OCI-LY1 (cell line): Measurements from ENCODE around the gene CPM.

Experiments
- EZH2 ChIP-seq: fragments of 200-600 bp; sonication (generic), shearing (Covaris generic); IDR thresholded peaks from 2 replicates; pipeline ENCODE4 v1.8.0; 2017; ENCODE audit warnings: borderline replicate concordance, mixed run types, mild to moderate bottlenecking, antibody characterized with exemption, low read length, moderate library complexity, mixed read lengths
- TF ChIP-seq, protein P1 (sequence below): fragments of 200-600 bp; sonication (generic), shearing (Covaris generic); IDR thresholded peaks from 2 replicates; pipeline ENCODE4 v1.5.1; 2017; ENCODE audit warnings: mild to moderate bottlenecking, antibody characterized with exemption, low read length, moderate library complexity, mixed read lengths

DNA sequence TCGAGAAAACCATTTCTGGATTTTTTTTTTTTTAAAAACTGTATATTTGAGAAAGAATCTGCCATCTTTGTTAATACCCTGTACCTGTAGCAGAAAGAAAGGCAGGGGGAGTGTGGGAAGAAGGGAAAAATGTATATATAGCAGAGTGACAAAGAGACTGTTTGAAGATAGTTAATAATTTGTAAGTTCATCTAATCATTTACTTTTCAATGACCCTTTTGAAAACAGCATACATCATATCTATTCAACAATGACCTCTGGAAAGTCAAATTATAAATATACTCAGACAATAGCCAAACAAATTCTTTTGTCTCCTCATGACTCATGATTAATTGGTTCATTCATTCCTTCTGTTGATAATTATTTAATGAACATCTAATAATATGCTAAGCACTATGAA lies 10.9 kb upstream of the CPM start:
- TF ChIP-seq, protein P1, sequence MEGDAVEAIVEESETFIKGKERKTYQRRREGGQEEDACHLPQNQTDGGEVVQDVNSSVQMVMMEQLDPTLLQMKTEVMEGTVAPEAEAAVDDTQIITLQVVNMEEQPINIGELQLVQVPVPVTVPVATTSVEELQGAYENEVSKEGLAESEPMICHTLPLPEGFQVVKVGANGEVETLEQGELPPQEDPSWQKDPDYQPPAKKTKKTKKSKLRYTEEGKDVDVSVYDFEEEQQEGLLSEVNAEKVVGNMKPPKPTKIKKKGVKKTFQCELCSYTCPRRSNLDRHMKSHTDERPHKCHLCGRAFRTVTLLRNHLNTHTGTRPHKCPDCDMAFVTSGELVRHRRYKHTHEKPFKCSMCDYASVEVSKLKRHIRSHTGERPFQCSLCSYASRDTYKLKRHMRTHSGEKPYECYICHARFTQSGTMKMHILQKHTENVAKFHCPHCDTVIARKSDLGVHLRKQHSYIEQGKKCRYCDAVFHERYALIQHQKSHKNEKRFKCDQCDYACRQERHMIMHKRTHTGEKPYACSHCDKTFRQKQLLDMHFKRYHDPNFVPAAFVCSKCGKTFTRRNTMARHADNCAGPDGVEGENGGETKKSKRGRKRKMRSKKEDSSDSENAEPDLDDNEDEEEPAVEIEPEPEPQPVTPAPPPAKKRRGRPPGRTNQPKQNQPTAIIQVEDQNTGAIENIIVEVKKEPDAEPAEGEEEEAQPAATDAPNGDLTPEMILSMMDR: no peak
- no peak for TF ChIP-seq EZH2
